ENCODE data around the gene SMTNL2. TPM values are rescaled to one million over a fixed set of nuclear protein-coding genes. Genes with fewer than 3 reads are reported as not detected.

The SMTNL2 gene
- total RNA-seq, 1 donor from 2014 or later: 74.1 TPM

- Histone ChIP-seq H3K27me3 (ENCODE audit: control insufficient read depth in 3 of 3, insufficient read depth in 3 of 3, low read length in 3 of 3) (peaks cover 0 to 32% (median 10%) of the 10 kb centered on the region in 3 donors), H3K4me3 (ENCODE audit: low read length in 3 of 3) (peak overlapping the region in 2 of 3 donors; percentile 67 to 85), H3K27ac (ENCODE audit: low read depth, low read length) (peak overlapping the region; percentile 91), H3K36me3 (ENCODE audit: control insufficient read depth in 3 of 3, insufficient read depth in 3 of 3, low read length in 3 of 3) (no peaks in the 10 kb centered on the region), H3K4me1 (ENCODE audit: control insufficient read depth in 3 of 3, insufficient read depth in 3 of 3, low read length in 3 of 3) (peaks cover 30 to 54% (median 48%) of the 10 kb centered on the region in 3 donors), H3K9ac (ENCODE audit: low read depth in 1 of 3, low read length in 3 of 3) (peak overlapping the region; percentile 68 to 94 (median 91)), H3K9me3 (ENCODE audit: control insufficient read depth in 3 of 3, low read length in 3 of 3) (no peaks in the 10 kb centered on the region)
Measured at GRCh38 chr17:4583206-4583605, 1.1 kb upstream of the SMTNL2 start.

GRCh38 chr17:4583782-4584100, 588 bp upstream of the SMTNL2 start:
- H3K4me1 ChIP-seq (ENCODE audit: control insufficient read depth in 3 of 3, insufficient read depth in 3 of 3, low read length in 3 of 3): peaks cover 35 to 59% (median 52%) of the 10 kb centered on the region in 3 donors
- H3K9ac ChIP-seq (ENCODE audit: low read depth in 1 of 3, low read length in 3 of 3): peak overlapping the region; percentile 91 to 94 (median 91)
- H3K4me3 ChIP-seq (ENCODE audit: low read length in 3 of 3): peak overlapping the region; percentile 67 to 85 (median 83)
- H3K27me3 ChIP-seq (ENCODE audit: control insufficient read depth in 3 of 3, insufficient read depth in 3 of 3, low read length in 3 of 3): peaks cover 0 to 32% (median 10%) of the 10 kb centered on the region in 3 donors
- H3K9me3 ChIP-seq (ENCODE audit: control insufficient read depth in 3 of 3, low read length in 3 of 3): no peaks in the 10 kb centered on the region
- H3K27ac ChIP-seq (ENCODE audit: low read depth, low read length): peak overlapping the region; percentile 91
- H3K36me3 ChIP-seq (ENCODE audit: control insufficient read depth in 3 of 3, insufficient read depth in 3 of 3, low read length in 3 of 3): no peaks in the 10 kb centered on the region

DNA sequence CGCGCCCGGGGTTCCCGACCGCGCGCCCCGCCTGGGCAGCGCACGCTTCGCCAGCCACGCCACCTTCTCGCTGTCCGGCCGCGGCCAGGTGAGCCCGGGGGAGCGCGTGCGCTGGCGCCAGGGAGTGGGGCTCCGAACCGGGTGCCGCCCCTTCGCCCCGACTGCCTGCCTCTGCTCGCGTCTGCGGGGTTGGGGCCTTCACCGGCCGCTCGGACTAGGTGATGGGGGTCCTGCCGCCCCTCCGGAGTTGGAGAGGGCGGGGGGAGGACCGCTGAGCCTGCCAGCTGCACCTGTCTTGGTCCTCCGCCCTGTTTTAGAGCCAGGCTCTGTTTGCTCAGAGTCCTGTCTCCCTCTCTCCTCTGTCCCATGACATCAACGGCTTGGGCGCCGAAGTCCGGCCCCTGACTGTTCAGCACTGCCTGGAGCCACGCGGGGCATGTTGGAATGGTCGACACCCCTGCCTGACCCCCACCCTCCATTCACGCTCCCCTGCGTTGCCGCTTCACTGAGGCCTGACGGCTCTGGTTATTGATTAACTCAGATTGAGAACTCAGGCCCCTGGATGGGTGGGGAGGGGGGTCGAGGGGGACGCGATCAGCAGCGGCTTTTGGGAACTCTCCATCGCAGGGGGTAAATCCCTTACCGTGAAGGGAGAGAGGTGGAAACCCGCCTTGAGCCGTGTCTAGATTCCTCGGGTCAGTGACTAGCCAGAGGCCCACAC, 748 bp downstream of the SMTNL2 start:
- peaks cover 0 to 29% (median 10%) of the 10 kb centered on the region in 3 donors for H3K27me3 ChIP-seq (ENCODE audit: control insufficient read depth in 3 of 3, insufficient read depth in 3 of 3, low read length in 3 of 3)
- no peaks in the 10 kb centered on the region for H3K9me3 ChIP-seq (ENCODE audit: control insufficient read depth in 3 of 3, low read length in 3 of 3)
- H3K4me1 ChIP-seq (ENCODE audit: control insufficient read depth in 3 of 3, insufficient read depth in 3 of 3, low read length in 3 of 3): peaks cover 44 to 68% (median 60%) of the 10 kb centered on the region in 3 donors
- peak overlapping the region; percentile 82 to 85 (median 83) for H3K4me3 ChIP-seq (ENCODE audit: low read length in 3 of 3)
- peak overlapping the region; percentile 76 to 94 (median 86) for H3K9ac ChIP-seq (ENCODE audit: low read depth in 1 of 3, low read length in 3 of 3)
- no peaks in the 10 kb centered on the region for H3K36me3 ChIP-seq (ENCODE audit: control insufficient read depth in 3 of 3, insufficient read depth in 3 of 3, low read length in 3 of 3)
- peak overlapping the region; percentile 91 for H3K27ac ChIP-seq (ENCODE audit: low read depth, low read length)

- Histone ChIP-seq H3K36me3 (ENCODE audit: control insufficient read depth in 3 of 3, insufficient read depth in 3 of 3, low read length in 3 of 3) (no peaks in the 10 kb centered on the region), H3K9me3 (ENCODE audit: control insufficient read depth in 3 of 3, low read length in 3 of 3) (no peaks in the 10 kb centered on the region), H3K9ac (ENCODE audit: low read depth in 1 of 3, low read length in 3 of 3) (peak overlapping the region; percentile 76 to 94 (median 86)), H3K27me3 (ENCODE audit: control insufficient read depth in 3 of 3, insufficient read depth in 3 of 3, low read length in 3 of 3) (peaks cover 0 to 27% (median 10%) of the 10 kb centered on the region in 3 donors), H3K4me1 (ENCODE audit: control insufficient read depth in 3 of 3, insufficient read depth in 3 of 3, low read length in 3 of 3) (peaks cover 49 to 73% (median 65%) of the 10 kb centered on the region in 3 donors), H3K27ac (ENCODE audit: low read depth, low read length) (peak overlapping the region; percentile 91), H3K4me3 (ENCODE audit: low read length in 3 of 3) (peak overlapping the region; percentile 82 to 85 (median 83))
Measured at GRCh38 chr17:4585638-4585994, 1.3 kb downstream of the SMTNL2 start.

GRCh38 chr17:4586043-4586442, 1.7 kb downstream of the SMTNL2 start:
- peak overlapping the region; percentile 76 to 94 (median 86) for H3K9ac ChIP-seq (ENCODE audit: low read depth in 1 of 3, low read length in 3 of 3)
- no peaks in the 10 kb centered on the region for H3K9me3 ChIP-seq (ENCODE audit: control insufficient read depth in 3 of 3, low read length in 3 of 3)
- H3K4me1 ChIP-seq (ENCODE audit: control insufficient read depth in 3 of 3, insufficient read depth in 3 of 3, low read length in 3 of 3): peaks cover 53 to 77% (median 70%) of the 10 kb centered on the region in 3 donors
- peak overlapping the region; percentile 91 for H3K27ac ChIP-seq (ENCODE audit: low read depth, low read length)
- H3K4me3 ChIP-seq (ENCODE audit: low read length in 3 of 3): peak overlapping the region; percentile 82 to 85 (median 83)
- H3K27me3 ChIP-seq (ENCODE audit: control insufficient read depth in 3 of 3, insufficient read depth in 3 of 3, low read length in 3 of 3): peaks cover 0 to 27% (median 10%) of the 10 kb centered on the region in 3 donors
- no peaks in the 10 kb centered on the region for H3K36me3 ChIP-seq (ENCODE audit: control insufficient read depth in 3 of 3, insufficient read depth in 3 of 3, low read length in 3 of 3)

- Histone ChIP-seq H3K27ac (ENCODE audit: low read depth, low read length) (peak overlapping the region; percentile 91), H3K4me1 (ENCODE audit: control insufficient read depth in 3 of 3, insufficient read depth in 3 of 3, low read length in 3 of 3) (peaks cover 64 to 85% (median 81%) of the 10 kb centered on the region in 3 donors), H3K4me3 (ENCODE audit: low read length in 3 of 3) (peak overlapping the region; percentile 82 to 85 (median 83))
Measured at GRCh38 chr17:4587195-4587594, 2.9 kb downstream of the SMTNL2 start.

DNA sequence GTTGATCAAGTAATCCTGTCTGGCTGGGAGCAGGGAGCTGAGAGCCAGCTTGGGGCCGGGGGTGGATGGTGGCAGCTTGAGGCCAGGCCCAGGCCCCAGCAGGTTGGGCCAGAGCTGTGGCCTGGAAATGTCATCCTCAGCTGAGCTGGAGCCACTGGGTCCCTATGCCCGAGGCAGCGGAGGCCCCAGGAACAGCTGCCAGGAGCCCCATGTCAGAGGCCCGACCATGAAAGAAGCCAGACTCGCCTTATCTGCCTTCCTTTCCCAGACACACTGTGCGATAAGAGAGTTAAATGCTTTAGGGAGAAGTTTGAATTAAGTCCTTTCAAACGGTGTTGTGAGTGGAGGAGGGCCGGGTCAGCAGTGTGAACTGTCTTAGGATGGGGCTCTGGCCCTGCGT, 3.5 kb downstream of the SMTNL2 start:
- peaks cover 0 to 16% (median 7%) of the 10 kb centered on the region in 3 donors for H3K27me3 ChIP-seq (ENCODE audit: control insufficient read depth in 3 of 3, insufficient read depth in 3 of 3, low read length in 3 of 3)
- peak overlapping the region; percentile 64 to 94 (median 86) for H3K9ac ChIP-seq (ENCODE audit: low read depth in 1 of 3, low read length in 3 of 3)
- peaks cover 0 to 2% (median 1%) of the 10 kb centered on the region in 3 donors for H3K36me3 ChIP-seq (ENCODE audit: control insufficient read depth in 3 of 3, insufficient read depth in 3 of 3, low read length in 3 of 3)
- H3K4me1 ChIP-seq (ENCODE audit: control insufficient read depth in 3 of 3, insufficient read depth in 3 of 3, low read length in 3 of 3): peaks cover 69 to 85% (median 85%) of the 10 kb centered on the region in 3 donors
- H3K27ac ChIP-seq (ENCODE audit: low read depth, low read length): peak overlapping the region; percentile 91
- H3K9me3 ChIP-seq (ENCODE audit: control insufficient read depth in 3 of 3, low read length in 3 of 3): no peaks in the 10 kb centered on the region
- peak overlapping the region; percentile 82 to 85 (median 83) for H3K4me3 ChIP-seq (ENCODE audit: low read length in 3 of 3)

More at GRCh38 chr17:4587195-4587594, 2.9 kb downstream of the SMTNL2 start:
- H3K9ac ChIP-seq (ENCODE audit: low read depth in 1 of 3, low read length in 3 of 3): peak overlapping the region; percentile 76 to 94 (median 86)
- H3K27me3 ChIP-seq (ENCODE audit: control insufficient read depth in 3 of 3, insufficient read depth in 3 of 3, low read length in 3 of 3): peaks cover 0 to 21% (median 10%) of the 10 kb centered on the region in 3 donors
- no peaks in the 10 kb centered on the region for H3K36me3 ChIP-seq (ENCODE audit: control insufficient read depth in 3 of 3, insufficient read depth in 3 of 3, low read length in 3 of 3)
- H3K9me3 ChIP-seq (ENCODE audit: control insufficient read depth in 3 of 3, low read length in 3 of 3): no peaks in the 10 kb centered on the region

- H3K27ac ChIP-seq (ENCODE audit: low read depth, low read length): peak overlapping the region; percentile 91
- no peaks in the 10 kb centered on the region for H3K9me3 ChIP-seq (ENCODE audit: control insufficient read depth in 3 of 3, low read length in 3 of 3)
- H3K4me3 ChIP-seq (ENCODE audit: low read length in 3 of 3): peak overlapping the region in 2 of 3 donors; percentile 23 to 85
- peaks cover 65 to 85% (median 85%) of the 10 kb centered on the region in 3 donors for H3K4me1 ChIP-seq (ENCODE audit: control insufficient read depth in 3 of 3, insufficient read depth in 3 of 3, low read length in 3 of 3)
- peaks cover 0 to 10% (median 4%) of the 10 kb centered on the region in 3 donors for H3K27me3 ChIP-seq (ENCODE audit: control insufficient read depth in 3 of 3, insufficient read depth in 3 of 3, low read length in 3 of 3)
- peaks cover 2 to 4% (median 4%) of the 10 kb centered on the region in 3 donors for H3K36me3 ChIP-seq (ENCODE audit: control insufficient read depth in 3 of 3, insufficient read depth in 3 of 3, low read length in 3 of 3)
- peak overlapping the region; percentile 33 to 94 (median 64) for H3K9ac ChIP-seq (ENCODE audit: low read depth in 1 of 3, low read length in 3 of 3)
Measured at GRCh38 chr17:4588391-4588790, 4.1 kb downstream of the SMTNL2 start.

DNA sequence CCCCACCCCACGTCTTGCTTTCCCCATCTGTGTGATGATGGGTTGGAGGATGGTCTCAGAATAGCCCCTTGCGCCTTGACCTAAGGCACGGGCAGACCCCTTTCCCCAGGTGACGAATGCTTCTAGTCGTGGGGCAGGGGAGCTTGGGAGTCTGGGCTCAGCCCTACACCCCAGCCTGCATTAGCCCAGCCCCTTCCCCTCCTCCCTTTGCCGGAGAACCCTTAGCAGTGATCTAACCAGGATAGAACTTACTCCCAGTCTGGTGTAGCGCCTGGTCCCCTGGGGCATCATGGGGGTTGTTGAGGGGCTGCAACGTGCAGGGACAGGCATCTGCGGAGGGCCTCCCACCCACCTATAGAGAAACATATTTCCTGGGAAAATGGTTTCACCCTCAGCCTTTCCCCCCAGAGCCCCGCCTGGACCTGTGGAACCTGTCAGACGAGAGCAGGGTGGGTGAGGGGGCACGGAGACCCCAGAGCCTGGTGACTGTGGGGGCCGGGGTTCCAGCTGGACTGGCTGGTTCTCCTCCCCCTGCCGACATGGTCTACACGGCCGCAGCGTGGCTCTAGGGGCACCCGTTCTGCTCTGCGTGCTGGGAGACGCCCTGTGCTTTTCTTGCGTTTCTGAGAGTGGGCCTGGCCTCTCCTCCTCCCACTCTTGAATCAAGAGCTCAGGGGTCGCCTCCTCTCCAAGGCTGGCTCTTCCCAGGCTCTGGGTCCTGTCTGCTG, 4.7 kb downstream of the SMTNL2 start:
- H3K4me1 ChIP-seq (ENCODE audit: control insufficient read depth in 3 of 3, insufficient read depth in 3 of 3, low read length in 3 of 3): peaks cover 62 to 84% (median 84%) of the 10 kb centered on the region in 3 donors
- H3K4me3 ChIP-seq (ENCODE audit: low read length in 3 of 3): peak overlapping the region in 1 of 3 donors; percentile 13
- H3K27me3 ChIP-seq (ENCODE audit: control insufficient read depth in 3 of 3, insufficient read depth in 3 of 3, low read length in 3 of 3): peaks cover 0 to 4% (median 0%) of the 10 kb centered on the region in 3 donors
- no peaks in the 10 kb centered on the region for H3K9me3 ChIP-seq (ENCODE audit: control insufficient read depth in 3 of 3, low read length in 3 of 3)
- H3K9ac ChIP-seq (ENCODE audit: low read depth in 1 of 3, low read length in 3 of 3): peak overlapping the region in 1 of 3 donors; percentile 3
- H3K36me3 ChIP-seq (ENCODE audit: control insufficient read depth in 3 of 3, insufficient read depth in 3 of 3, low read length in 3 of 3): peaks cover 3 to 7% (median 4%) of the 10 kb centered on the region in 3 donors
- peak overlapping the region; percentile 91 for H3K27ac ChIP-seq (ENCODE audit: low read depth, low read length)

Data from skeletal muscle tissue (tissue), 4 donors.